Mesothelial cell of epicardium (in vitro differentiated cells): Measurements from ENCODE around the gene C11orf86. TPM values are rescaled to one million over a fixed set of nuclear protein-coding genes. Genes with fewer than 3 reads are reported as not detected.

Source experiments
- DNase-seq, 2 experiments: peaks; one replicate each; pipeline ENCODE4 v3.0.0; 2021; ENCODE audit warnings: low spot score in 2 of 2; ENCODE audit not compliant: unreplicated experiment in 2 of 2
- H3K27ac Mint-ChIP-seq: 2 replicates; pipeline ENCODE4 v1.8.0; 2021; ENCODE audit warnings: mixed read lengths
- H3K27me3 Mint-ChIP-seq: 2 replicates; pipeline ENCODE4 v1.8.0; 2021; ENCODE audit warnings: low read depth, mixed read lengths
- H3K36me3 Mint-ChIP-seq: 2 replicates; pipeline ENCODE4 v1.8.0; 2021; ENCODE audit warnings: mixed read lengths
- H3K4me1 Mint-ChIP-seq: 2 replicates; pipeline ENCODE4 v1.8.0; 2021; ENCODE audit warnings: mixed read lengths
- H3K4me3 Mint-ChIP-seq: 2 replicates; pipeline ENCODE4 v1.8.0; 2021; ENCODE audit warnings: mild to moderate bottlenecking, moderate library complexity, mixed read lengths
- H3K9me3 Mint-ChIP-seq: 2 replicates; pipeline ENCODE4 v1.8.0; 2021; ENCODE audit warnings: mixed read lengths
- total RNA-seq: library from RNA; stranded (reverse); gene quantifications from 3 replicates; pipeline ENCODE4 v1.2.1, GENCODE V29; 2021
- TF ChIP-seq, protein P1 (sequence below): fragments of 200-600 bp; sonication (generic); IDR thresholded peaks from one replicate; pipeline ENCODE4 v1.5.0; 2021; ENCODE audit warnings: antibody characterized with exemption; ENCODE audit not compliant: unreplicated experiment

Gene C11orf86, protein sequence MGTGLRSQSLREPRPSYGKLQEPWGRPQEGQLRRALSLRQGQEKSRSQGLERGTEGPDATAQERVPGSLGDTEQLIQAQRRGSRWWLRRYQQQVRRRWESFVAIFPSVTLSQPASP
- total RNA-seq: not detected in 3 replicates

- Mint-ChIP-seq H3K4me3 (no peak within 1 kb of the TSS), H3K9me3 (no peaks in the 10 kb centered on the region), H3K36me3 (no peaks in the 10 kb centered on the region), H3K27me3 (no peaks in the 10 kb centered on the region), H3K4me1 (no peaks in the 10 kb centered on the region), H3K27ac (no peak within 1 kb of the TSS)
- TF ChIP-seq, protein P1, sequence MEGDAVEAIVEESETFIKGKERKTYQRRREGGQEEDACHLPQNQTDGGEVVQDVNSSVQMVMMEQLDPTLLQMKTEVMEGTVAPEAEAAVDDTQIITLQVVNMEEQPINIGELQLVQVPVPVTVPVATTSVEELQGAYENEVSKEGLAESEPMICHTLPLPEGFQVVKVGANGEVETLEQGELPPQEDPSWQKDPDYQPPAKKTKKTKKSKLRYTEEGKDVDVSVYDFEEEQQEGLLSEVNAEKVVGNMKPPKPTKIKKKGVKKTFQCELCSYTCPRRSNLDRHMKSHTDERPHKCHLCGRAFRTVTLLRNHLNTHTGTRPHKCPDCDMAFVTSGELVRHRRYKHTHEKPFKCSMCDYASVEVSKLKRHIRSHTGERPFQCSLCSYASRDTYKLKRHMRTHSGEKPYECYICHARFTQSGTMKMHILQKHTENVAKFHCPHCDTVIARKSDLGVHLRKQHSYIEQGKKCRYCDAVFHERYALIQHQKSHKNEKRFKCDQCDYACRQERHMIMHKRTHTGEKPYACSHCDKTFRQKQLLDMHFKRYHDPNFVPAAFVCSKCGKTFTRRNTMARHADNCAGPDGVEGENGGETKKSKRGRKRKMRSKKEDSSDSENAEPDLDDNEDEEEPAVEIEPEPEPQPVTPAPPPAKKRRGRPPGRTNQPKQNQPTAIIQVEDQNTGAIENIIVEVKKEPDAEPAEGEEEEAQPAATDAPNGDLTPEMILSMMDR: no peak
- no peak for DNase-seq
Observed at GRCh38 chr11:66974724-66975404, at the start of gene C11orf86. TSS of gene C11orf86 (plus strand) at chr11:66975304. CDS start at chr11:66975363, 59 bp downstream.

- DNase-seq: no peak
- Mint-ChIP-seq H3K4me1 (peaks cover 6% of the 10 kb centered on the region), H3K27me3 (no peaks in the 10 kb centered on the region), H3K4me3 (no peak overlapping the region), H3K27ac (no peak overlapping the region), H3K36me3 (no peaks in the 10 kb centered on the region), H3K9me3 (peaks cover 7% of the 10 kb centered on the region)
- TF ChIP-seq, protein P1: no peak
Observed at GRCh38 chr11:66929753-66930152, 45.4 kb upstream of the C11orf86 start.

DNA sequence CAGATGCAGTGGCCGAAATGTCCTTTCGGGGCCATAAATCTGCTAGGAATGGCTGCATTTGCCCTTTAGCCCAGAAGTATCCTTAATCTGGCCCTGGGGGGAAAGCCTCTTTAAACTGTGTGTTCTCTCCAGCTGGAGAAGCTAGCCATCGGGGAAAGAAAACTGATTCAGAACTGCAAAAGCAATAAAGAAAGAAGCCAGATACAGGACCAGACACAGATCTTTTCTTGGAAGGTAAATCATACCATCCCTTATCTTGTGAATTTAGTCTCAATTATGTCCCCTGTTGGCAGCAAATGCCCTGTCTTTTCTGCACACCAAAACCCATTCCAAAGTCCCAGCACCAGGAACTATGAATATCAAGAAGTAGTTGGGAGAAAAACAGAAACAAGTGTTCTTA is 42.6 kb upstream of the C11orf86 start:
- Mint-ChIP-seq H3K27me3 (no peaks in the 10 kb centered on the region), H3K27ac (no peak overlapping the region), H3K9me3 (peaks cover 3% of the 10 kb centered on the region), H3K4me1 (peaks cover 8% of the 10 kb centered on the region), H3K36me3 (no peaks in the 10 kb centered on the region), H3K4me3 (no peak overlapping the region)
- TF ChIP-seq, protein P1: no peak
- no peak for DNase-seq

DNA sequence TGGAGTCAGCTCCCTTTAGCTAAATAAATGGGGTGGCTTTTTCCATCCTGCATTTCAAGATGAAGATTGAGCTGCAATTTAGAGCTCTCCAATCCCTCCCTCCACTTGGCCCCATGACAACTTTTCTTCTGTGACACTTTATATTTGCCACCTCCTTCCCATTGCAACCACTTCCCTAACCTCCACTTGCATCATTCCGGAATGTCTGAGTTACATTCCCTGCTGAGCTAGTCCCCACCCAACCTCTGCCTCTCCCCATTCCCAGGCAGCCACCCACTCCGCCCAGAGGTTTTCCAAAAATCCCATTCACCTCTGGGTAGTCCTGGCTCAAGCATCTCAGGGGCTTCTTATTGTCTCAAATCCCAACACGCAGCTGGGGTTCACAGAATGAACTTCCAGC is 41.6 kb upstream of the C11orf86 start:
- peaks cover 3% of the 10 kb centered on the region for H3K9me3 Mint-ChIP-seq
- DNase-seq: no peak
- H3K27ac Mint-ChIP-seq: no peak overlapping the region
- H3K36me3 Mint-ChIP-seq: no peaks in the 10 kb centered on the region
- no peak overlapping the region for H3K4me3 Mint-ChIP-seq
- H3K27me3 Mint-ChIP-seq: no peaks in the 10 kb centered on the region
- peaks cover 8% of the 10 kb centered on the region for H3K4me1 Mint-ChIP-seq
- TF ChIP-seq, protein P1: no peak

DNA sequence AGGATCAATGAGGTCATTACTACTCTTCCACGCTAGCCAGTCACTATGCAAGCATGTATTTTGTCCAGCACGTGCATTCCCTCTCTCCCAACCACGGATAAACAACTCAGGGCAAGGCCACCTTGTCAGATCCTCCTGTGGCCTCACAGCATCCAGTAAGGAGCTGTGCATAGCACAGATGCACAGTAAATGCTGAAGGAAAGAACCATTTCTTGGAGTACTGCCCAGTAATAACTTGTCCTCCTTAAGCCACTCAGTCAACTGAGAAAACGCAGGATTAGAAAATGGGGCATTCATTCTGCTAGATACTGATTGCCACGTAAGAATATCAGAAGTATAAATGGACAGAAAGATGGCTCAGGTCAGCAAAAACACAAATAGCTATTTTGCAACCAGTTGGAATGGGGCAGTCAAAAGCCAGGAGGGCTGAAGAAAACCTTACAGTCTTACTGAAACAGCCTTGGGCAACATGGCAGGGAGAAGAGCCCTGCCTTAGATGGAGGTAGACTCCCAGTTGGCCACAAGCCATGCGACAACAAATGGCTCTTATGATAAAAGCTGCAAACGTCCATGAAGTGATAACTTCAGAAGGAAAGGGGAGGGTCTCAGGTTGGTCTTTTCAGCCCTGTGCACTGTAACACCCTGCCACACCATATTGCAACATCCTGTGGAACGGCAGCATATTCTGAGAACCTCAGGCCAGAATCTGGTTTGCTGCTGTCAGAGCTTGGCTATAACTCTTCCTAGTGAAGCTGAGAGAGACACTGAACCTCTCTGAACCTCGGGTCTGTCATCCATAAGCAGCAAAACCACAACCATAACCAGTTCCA is 39.9 kb upstream of the C11orf86 start:
- H3K9me3 Mint-ChIP-seq: peaks cover 3% of the 10 kb centered on the region
- TF ChIP-seq, protein P1: no peak
- DNase-seq: no peak

More for the DNA sequence above, 39.9 kb upstream of the C11orf86 start:
- H3K36me3 Mint-ChIP-seq: no peaks in the 10 kb centered on the region
- H3K27me3 Mint-ChIP-seq: no peaks in the 10 kb centered on the region
- no peak overlapping the region for H3K4me3 Mint-ChIP-seq
- no peak overlapping the region for H3K27ac Mint-ChIP-seq
- peaks cover 8% of the 10 kb centered on the region for H3K4me1 Mint-ChIP-seq
